Right cardiac atrium (tissue), 5 donors: Measurements from ENCODE around the gene ABHD12B. TPM values are rescaled to one million over a fixed set of nuclear protein-coding genes. Genes with fewer than 3 reads are reported as not detected.

Experiments
- ATAC-seq, 2 donors: fragments of 200-7000 bp; cut with Tn5 transposase; one replicate each; pipeline versions ENCODE4 v1.8.0 to v1.9.1; 2020; ENCODE audit warnings: moderate library complexity in 2 of 2, mild to moderate bottlenecking in 1 of 2
- DNase-seq, 3 donors: peaks; one replicate each; pipeline ENCODE4 v3.0.0-alpha.2; 2020
- H3K27ac ChIP-seq: one replicate; pipeline ENCODE4 v1.5.1; 2013; ENCODE audit warnings: mild to moderate bottlenecking, low read length, control low read depth, moderate library complexity
- H3K27me3 ChIP-seq: one replicate; pipeline ENCODE4 v1.6.1; 2013; ENCODE audit not compliant: control insufficient read depth, insufficient read depth
- H3K4me1 ChIP-seq: one replicate; pipeline ENCODE4 v1.6.1; 2013; ENCODE audit warnings: low read length; ENCODE audit not compliant: control insufficient read depth, insufficient read depth
- H3K4me3 ChIP-seq: one replicate; pipeline ENCODE4 v1.5.1; 2013; ENCODE audit warnings: low read length, control low read depth
- H3K9me3 ChIP-seq: one replicate; pipeline ENCODE4 v1.6.1; 2013; ENCODE audit warnings: low read length; ENCODE audit not compliant: control insufficient read depth
- WGBS: extraction: QIAGEN DNeasy Blood & Tissue Kit; methylation state at CpG from one replicate; pipeline ENCODE4 v1.1.7; 2013; 5-methylcytosine and 5-hydroxymethylcytosine counted together
- intact Hi-C, 4 donors: fragments of 100-400 bp; cut with DNase I; formaldehyde crosslinking; loops; one replicate each; pipeline versions ENCODE4 v1.11.0 to v1.14.0; 2022 to 2023
- polyA plus RNA-seq: library from polyadenylated mRNA; stranded (reverse); fragments of 200-250 nt; gene quantifications from one replicate; pipeline ENCODE4 v1.2.3, GENCODE V29; 2013
- total RNA-seq, 4 donors: library from RNA; stranded (reverse); fragmentation: NEBNext Ultra II Directional; extraction: Animal tissue kit (Norgen Biotek cat#: 25700); gene quantifications; one replicate each; pipeline ENCODE4 v1.2.1, GENCODE V29; 2021
- donor health status: healthy with polysubstance abuse.
- donor health status: DM: no; HTN: yes; CAD: no.
- donor health status: DM: no; HTN: no; CAD: no.
- donor health status: DM: no; HTN: yes; CAD: no; lungs with severe emphysema.
- donor health status: DM: yes; HTN: yes; CAD: no.

The ABHD12B gene
- total and polyA plus RNA-seq, 5 donors = not detected

DNA sequence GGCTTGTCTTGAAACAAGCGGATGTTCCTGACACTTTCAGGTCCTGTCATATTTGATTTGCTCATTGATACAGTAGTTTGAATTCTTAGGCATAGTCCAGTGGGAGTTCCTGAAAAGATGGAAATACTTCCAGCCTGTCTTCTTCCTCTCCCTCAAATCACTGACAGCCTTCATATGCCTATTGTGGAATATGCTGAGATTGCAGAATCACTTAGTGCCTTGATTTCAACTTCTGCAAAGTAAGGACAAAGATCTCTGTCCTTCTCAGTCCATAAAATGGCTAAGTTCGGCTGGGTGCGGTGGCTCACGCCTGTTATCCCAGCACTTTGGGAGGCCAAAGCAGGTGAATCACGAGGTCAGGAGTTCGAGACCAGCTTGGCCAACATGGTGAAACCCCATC, 79.2 kb downstream of the ABHD12B start:
- no peak overlapping the region for H3K4me3 ChIP-seq
- H3K4me1 ChIP-seq = no peaks in the 10 kb centered on the region
- DNase-seq (no peak), ATAC-seq (no peak)
- WGBS = 95% methylated on average over 6 of the region's 6 CpGs
- H3K27me3 ChIP-seq = no peaks in the 10 kb centered on the region
- intact Hi-C loops = loop anchor here (10.0 kb wide), 1 partner anchor 274 kb away; no protein-coding TSS in a partner anchor
- H3K9me3 ChIP-seq = no peaks in the 10 kb centered on the region
- no peak overlapping the region for H3K27ac ChIP-seq

DNA sequence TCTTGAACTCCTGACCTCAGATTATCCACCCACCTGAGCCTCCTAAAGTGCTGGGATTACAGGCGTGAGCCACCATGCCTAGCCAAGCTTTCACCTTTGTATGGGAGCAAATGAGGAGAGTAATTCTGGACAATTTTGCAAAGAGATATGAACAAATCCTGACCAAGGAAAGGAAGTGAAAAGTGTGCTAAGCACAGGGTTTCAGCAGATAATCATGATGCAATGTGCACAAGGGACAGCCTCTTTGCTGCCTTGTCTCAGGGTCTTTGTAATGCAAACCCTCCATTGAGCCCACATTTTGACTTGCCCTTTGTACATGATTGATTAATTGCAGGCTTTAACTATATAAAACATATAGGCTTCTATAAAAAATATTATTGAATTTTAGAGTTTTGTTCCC, 81.6 kb downstream of the ABHD12B start:
- no peak overlapping the region for H3K4me3 ChIP-seq
- H3K9me3 ChIP-seq = no peaks in the 10 kb centered on the region
- ATAC-seq (no peak), DNase-seq (no peak)
- intact Hi-C loops = loop anchor here (10.0 kb wide), 1 partner anchor 271 kb away; no protein-coding TSS in a partner anchor
- WGBS = 86% methylated on average over 1 of the region's 1 CpG
- H3K4me1 ChIP-seq = no peaks in the 10 kb centered on the region
- H3K27me3 ChIP-seq = no peaks in the 10 kb centered on the region
- H3K27ac ChIP-seq = no peak overlapping the region

Other genes starting within 250 kb of the ABHD12B start
- 10 to 100 TPM; 28.0 to 31.2 (median 29.2) TPM for gene SAV1, start 203.7 kb upstream of the ABHD12B start, total RNA-seq
- 20.3 TPM for gene SAV1, start 203.7 kb upstream of the ABHD12B start, polyA plus RNA-seq
- gene NIN, start 40.9 kb upstream of the ABHD12B start, total RNA-seq = 10 to 100 TPM; 44.3 to 53.2 (median 48.8) TPM
- gene NIN, start 40.9 kb upstream of the ABHD12B start, polyA plus RNA-seq = 24.4 TPM
- gene PYGL, start 72.4 kb downstream of the ABHD12B start, total RNA-seq = 10 to 100 TPM in 3 of 4 donors, 1 to 10 TPM in 1; 6.7 to 16.5 (median 13.0) TPM
- 9.7 TPM for gene PYGL, start 72.4 kb downstream of the ABHD12B start, polyA plus RNA-seq
- 1 to 10 TPM in 1 of 4 donors, under 1 TPM in 3; 0.29 to 1.2 (median 0.56) TPM for gene TRIM9, start 223.1 kb downstream of the ABHD12B start, total RNA-seq
- 0.79 TPM for gene TRIM9, start 223.1 kb downstream of the ABHD12B start, polyA plus RNA-seq